Tibial nerve (tissue), 4 donors: ENCODE measurements around the gene ATP6V1C2. TPM values are rescaled to one million over a fixed set of nuclear protein-coding genes. Genes with fewer than 3 reads are reported as not detected.

ENCODE experiments used
- DNase-seq, 2 donors: peaks; one replicate each; pipeline ENCODE4 v3.0.0-alpha.2; 2019; ENCODE audit warnings: low spot score in 2 of 2
- H3K27ac ChIP-seq, 4 donors: fragments of 200-600 bp; sonication (generic) in 3 of 4; one replicate each; pipeline ENCODE4 v1.5.1; 2017 to 2019; ENCODE audit warnings: mild to moderate bottlenecking in 1 of 4
- H3K27me3 ChIP-seq, 2 donors: fragments of 200-600 bp; sonication (generic) in 1 of 2; one replicate each; pipeline versions ENCODE4 v1.5.1 to v1.6.0; 2017 to 2019
- H3K36me3 ChIP-seq, 3 donors: fragments of 200-600 bp; sonication (generic); one replicate each; pipeline ENCODE4 v1.5.1; 2018 to 2019
- H3K4me1 ChIP-seq, 4 donors: fragments of 200-600 bp; sonication (generic) in 3 of 4; one replicate each; pipeline ENCODE4 v1.5.1; 2017 to 2019
- H3K4me3 ChIP-seq, 4 donors: fragments of 200-600 bp; sonication (generic) in 3 of 4; one replicate each; pipeline ENCODE4 v1.5.1; 2017 to 2019; ENCODE audit warnings: mild to moderate bottlenecking in 1 of 4, moderate library complexity in 1 of 4
- H3K9me3 ChIP-seq, 4 donors: fragments of 200-600 bp; sonication (generic) in 3 of 4; one replicate each; pipeline ENCODE4 v1.5.1; 2017 to 2019
- CTCF ChIP-seq, 5 experiments: fragments of 200-600 bp in 3 of 5; fragments of 450-650 bp in 2 of 5; sonication (generic) in 3 of 5; IDR thresholded peaks; one replicate each; pipeline ENCODE4 v1.5.1; 2016 to 2019; ENCODE audit warnings: antibody characterized with exemption in 5 of 5, mild to moderate bottlenecking in 3 of 5, moderate library complexity in 2 of 5
- EP300 ChIP-seq, 2 donors: sonication (generic); formaldehyde crosslinking; IDR thresholded peaks; one replicate each; pipeline ENCODE4 v1.6.1; 2017; ENCODE audit warnings: antibody characterized with exemption in 2 of 2, mild to moderate bottlenecking in 1 of 2
- POLR2A ChIP-seq, 2 donors: fragments of 450-650 bp; IDR thresholded peaks; one replicate each; pipeline ENCODE4 v1.6.1; 2017; ENCODE audit warnings: antibody characterized with exemption in 2 of 2, mild to moderate bottlenecking in 2 of 2, moderate library complexity in 2 of 2
- WGBS, 2 donors: methylation state at CpG; one replicate each; pipeline ENCODE4 v1.1.5; 2018; 5-methylcytosine and 5-hydroxymethylcytosine counted together
- total RNA-seq, 4 donors: library from RNA; depleted of rRNA; stranded (reverse); fragments of >200 nt; gene quantifications; one replicate each; pipeline ENCODE4 v1.1.0, GENCODE V29; 2016

The ATP6V1C2 gene
- total RNA-seq, 4 donors from 2014 or later, result 0.21 to 0.66 (median 0.30) TPM; not detected in 1

- TF ChIP-seq EP300 (IDR thresholded peaks at IDR 0.05) (no peak), POLR2A (IDR thresholded peaks at IDR 0.05) (no peak), CTCF (IDR thresholded peaks at IDR 0.05) (no peak)
- peaks cover 0 to 6% (median 0%) of the 10 kb centered on the region in 4 donors for H3K4me1 ChIP-seq
- no peaks in the 10 kb centered on the region for H3K27me3 ChIP-seq
- H3K4me3 ChIP-seq, result no peak overlapping the region
- no peak for DNase-seq
- no peaks in the 10 kb centered on the region for H3K36me3 ChIP-seq
- no peaks in the 10 kb centered on the region for H3K9me3 ChIP-seq
- no peak overlapping the region for H3K27ac ChIP-seq
- 34 to 44% methylated on average over 25 of the region's 25 CpGs for WGBS, 2 donors
Observed at GRCh38 chr2:10762651-10763460, 41.4 kb downstream of the ATP6V1C2 start.

GRCh38 chr2:10763461-10763800 is 42.0 kb downstream of the ATP6V1C2 start:
- WGBS, 2 donors, result 80 to 84% methylated on average over 8 of the region's 9 CpGs
- no peak for DNase-seq
- Histone ChIP-seq H3K27ac (no peak overlapping the region), H3K36me3 (no peaks in the 10 kb centered on the region), H3K4me1 (peaks cover 0 to 6% (median 0%) of the 10 kb centered on the region in 4 donors), H3K27me3 (no peaks in the 10 kb centered on the region), H3K9me3 (no peaks in the 10 kb centered on the region), H3K4me3 (no peak overlapping the region)
- TF ChIP-seq POLR2A (IDR thresholded peaks at IDR 0.05) (no peak), CTCF (IDR thresholded peaks at IDR 0.05) (no peak)

- WGBS, 2 donors, result 82 to 85% methylated on average over 18 of the region's 18 CpGs
- Histone ChIP-seq H3K27me3 (no peaks in the 10 kb centered on the region), H3K27ac (no peak overlapping the region), H3K4me3 (no peak overlapping the region), H3K4me1 (peaks cover 0 to 6% (median 0%) of the 10 kb centered on the region in 4 donors), H3K36me3 (no peaks in the 10 kb centered on the region), H3K9me3 (no peaks in the 10 kb centered on the region)
- no peak for DNase-seq
- no peak for TF ChIP-seq EP300 (IDR thresholded peaks at IDR 0.05)
- no peak for TF ChIP-seq CTCF (IDR thresholded peaks at IDR 0.05)
- TF ChIP-seq POLR2A (IDR thresholded peaks at IDR 0.05), result no peak
Observed at GRCh38 chr2:10764096-10764785, 42.8 kb downstream of the ATP6V1C2 start.

GRCh38 chr2:10764896-10765295 is 43.5 kb downstream of the ATP6V1C2 start:
- no peak overlapping the region for H3K4me3 ChIP-seq
- 69 to 82% methylated on average over 3 to 4 of the region's 4 CpGs for WGBS, 2 donors
- H3K9me3 ChIP-seq, result no peaks in the 10 kb centered on the region
- no peaks in the 10 kb centered on the region for H3K36me3 ChIP-seq
- no peaks in the 10 kb centered on the region for H3K27me3 ChIP-seq
- peaks cover 0 to 6% (median 0%) of the 10 kb centered on the region in 4 donors for H3K4me1 ChIP-seq
- H3K27ac ChIP-seq, result no peak overlapping the region
- DNase-seq, result no peak
- TF ChIP-seq POLR2A (IDR thresholded peaks at IDR 0.05) (no peak), EP300 (IDR thresholded peaks at IDR 0.05) (no peak), CTCF (IDR thresholded peaks at IDR 0.05) (no peak)

- H3K4me1 ChIP-seq, result peaks cover 0 to 6% (median 0%) of the 10 kb centered on the region in 4 donors
- H3K9me3 ChIP-seq, result no peaks in the 10 kb centered on the region
- DNase-seq, result no peak
- H3K27me3 ChIP-seq, result no peaks in the 10 kb centered on the region
- no peak overlapping the region for H3K4me3 ChIP-seq
- WGBS, 2 donors, result 77% methylated on average over 4 of the region's 5 CpGs; no CpG with 5 or more reads in 1 of the 2 donors
- H3K36me3 ChIP-seq, result no peaks in the 10 kb centered on the region
- no peak overlapping the region for H3K27ac ChIP-seq
- no peak for TF ChIP-seq CTCF (IDR thresholded peaks at IDR 0.05)
- no peak for TF ChIP-seq POLR2A (IDR thresholded peaks at IDR 0.05)
- TF ChIP-seq EP300 (IDR thresholded peaks at IDR 0.05), result no peak
Observed at GRCh38 chr2:10765461-10765860, 44.0 kb downstream of the ATP6V1C2 start.
